ENCODE results near the gene SSH2.

- TF ChIP-seq CTCF (IDR thresholded peaks at IDR 0.05; ENCODE audit: borderline replicate concordance, extremely low read depth, low read length, poor library complexity, severe bottlenecking) (no peak), EZH2 (IDR thresholded peaks at IDR 0.05; ENCODE audit: borderline replicate concordance, low read depth, low read length, severe bottlenecking) (no peak)
Observed at GRCh38 chr17:29914819-29915537, 15.1 kb downstream of the SSH2 start.
